Measurements from ENCODE around the gene MALSU1.

MALSU1 gene

GRCh38 chr7:23338863-23339262, 39.7 kb downstream of the MALSU1 start:
- TF ChIP-seq TAF1 (IDR thresholded peaks at IDR 0.05; ENCODE audit: borderline replicate concordance, low read depth, low read length) (no peak), POLR2AphosphoS5 (IDR thresholded peaks at IDR 0.05; ENCODE audit: low read depth, low read length) (no peak), POLR2A (IDR thresholded peaks at IDR 0.05; ENCODE audit: low read depth, low read length) (no peak)
- no peak for FAIRE-seq
- DNase-seq (ENCODE audit: insufficient read length), result no peak

GRCh38 chr7:23341846-23342598, 42.9 kb downstream of the MALSU1 start:
- no peak for FAIRE-seq
- no peak for TF ChIP-seq TAF1 (IDR thresholded peaks at IDR 0.05; ENCODE audit: borderline replicate concordance, low read depth, low read length)
- no peak for TF ChIP-seq POLR2AphosphoS5 (IDR thresholded peaks at IDR 0.05; ENCODE audit: low read depth, low read length)
- TF ChIP-seq POLR2A (IDR thresholded peaks at IDR 0.05; ENCODE audit: low read depth, low read length), result no peak
- no peak for DNase-seq (ENCODE audit: insufficient read length)

- FAIRE-seq (no peak), DNase-seq (ENCODE audit: insufficient read length) (no peak)
- TF ChIP-seq POLR2A (IDR thresholded peaks at IDR 0.05; ENCODE audit: low read depth, low read length) (no peak), TAF1 (IDR thresholded peaks at IDR 0.05; ENCODE audit: borderline replicate concordance, low read depth, low read length) (no peak), POLR2AphosphoS5 (IDR thresholded peaks at IDR 0.05; ENCODE audit: low read depth, low read length) (no peak)
Observed at GRCh38 chr7:23343102-23343501, 44.0 kb downstream of the MALSU1 start.

- no peak for FAIRE-seq
- no peak for DNase-seq (ENCODE audit: insufficient read length)
- TF ChIP-seq POLR2A (IDR thresholded peaks at IDR 0.05; ENCODE audit: low read depth, low read length) (no peak), POLR2AphosphoS5 (IDR thresholded peaks at IDR 0.05; ENCODE audit: low read depth, low read length) (no peak), TAF1 (IDR thresholded peaks at IDR 0.05; ENCODE audit: borderline replicate concordance, low read depth, low read length) (no peak)
Observed at GRCh38 chr7:23343806-23344475, 44.8 kb downstream of the MALSU1 start.

GRCh38 chr7:23345601-23346000, 46.5 kb downstream of the MALSU1 start:
- DNase-seq (ENCODE audit: insufficient read length) (no peak), FAIRE-seq (no peak)
- TF ChIP-seq TAF1 (IDR thresholded peaks at IDR 0.05; ENCODE audit: borderline replicate concordance, low read depth, low read length) (no peak), POLR2A (IDR thresholded peaks at IDR 0.05; ENCODE audit: low read depth, low read length) (no peak), POLR2AphosphoS5 (IDR thresholded peaks at IDR 0.05; ENCODE audit: low read depth, low read length) (no peak)

- no peak for DNase-seq (ENCODE audit: insufficient read length)
- no peak for FAIRE-seq
- TF ChIP-seq POLR2A (IDR thresholded peaks at IDR 0.05; ENCODE audit: low read depth, low read length) (no peak), POLR2AphosphoS5 (IDR thresholded peaks at IDR 0.05; ENCODE audit: low read depth, low read length) (no peak), TAF1 (IDR thresholded peaks at IDR 0.05; ENCODE audit: borderline replicate concordance, low read depth, low read length) (no peak)
Observed at GRCh38 chr7:23346316-23346715, 47.2 kb downstream of the MALSU1 start.

- DNase-seq (ENCODE audit: insufficient read length) (no peak), FAIRE-seq (no peak)
- TF ChIP-seq POLR2AphosphoS5 (IDR thresholded peaks at IDR 0.05; ENCODE audit: low read depth, low read length) (no peak), POLR2A (IDR thresholded peaks at IDR 0.05; ENCODE audit: low read depth, low read length) (no peak), TAF1 (IDR thresholded peaks at IDR 0.05; ENCODE audit: borderline replicate concordance, low read depth, low read length) (no peak)
Observed at GRCh38 chr7:23347033-23347681, 48.0 kb downstream of the MALSU1 start.

GRCh38 chr7:23347682-23348180, 48.6 kb downstream of the MALSU1 start:
- FAIRE-seq (peak; percentile 30), DNase-seq (ENCODE audit: insufficient read length) (no peak)
- TF ChIP-seq TAF1 (IDR thresholded peaks at IDR 0.05; ENCODE audit: borderline replicate concordance, low read depth, low read length) (no peak), POLR2AphosphoS5 (IDR thresholded peaks at IDR 0.05; ENCODE audit: low read depth, low read length) (no peak), POLR2A (IDR thresholded peaks at IDR 0.05; ENCODE audit: low read depth, low read length) (no peak)

GRCh38 chr7:23349484-23350157, 50.5 kb downstream of the MALSU1 start:
- no peak for FAIRE-seq
- TF ChIP-seq TAF1 (IDR thresholded peaks at IDR 0.05; ENCODE audit: borderline replicate concordance, low read depth, low read length) (no peak), POLR2AphosphoS5 (IDR thresholded peaks at IDR 0.05; ENCODE audit: low read depth, low read length) (no peak), POLR2A (IDR thresholded peaks at IDR 0.05; ENCODE audit: low read depth, low read length) (no peak)
- DNase-seq (ENCODE audit: insufficient read length), result no peak

- FAIRE-seq, result no peak
- DNase-seq (ENCODE audit: insufficient read length), result no peak
- TF ChIP-seq POLR2AphosphoS5 (IDR thresholded peaks at IDR 0.05; ENCODE audit: low read depth, low read length) (no peak), POLR2A (IDR thresholded peaks at IDR 0.05; ENCODE audit: low read depth, low read length) (no peak)
Observed at GRCh38 chr7:23350466-23350865, 51.3 kb downstream of the MALSU1 start.

- FAIRE-seq, result no peak
- no peak for DNase-seq (ENCODE audit: insufficient read length)
- TF ChIP-seq POLR2AphosphoS5 (IDR thresholded peaks at IDR 0.05; ENCODE audit: low read depth, low read length), result no peak
- TF ChIP-seq TAF1 (IDR thresholded peaks at IDR 0.05; ENCODE audit: borderline replicate concordance, low read depth, low read length), result no peak
- TF ChIP-seq POLR2A (IDR thresholded peaks at IDR 0.05; ENCODE audit: low read depth, low read length), result no peak
Observed at GRCh38 chr7:23353172-23353571, 54.0 kb downstream of the MALSU1 start.
